ENCODE results near the gene SH3TC2.

The SH3TC2 gene

DNA sequence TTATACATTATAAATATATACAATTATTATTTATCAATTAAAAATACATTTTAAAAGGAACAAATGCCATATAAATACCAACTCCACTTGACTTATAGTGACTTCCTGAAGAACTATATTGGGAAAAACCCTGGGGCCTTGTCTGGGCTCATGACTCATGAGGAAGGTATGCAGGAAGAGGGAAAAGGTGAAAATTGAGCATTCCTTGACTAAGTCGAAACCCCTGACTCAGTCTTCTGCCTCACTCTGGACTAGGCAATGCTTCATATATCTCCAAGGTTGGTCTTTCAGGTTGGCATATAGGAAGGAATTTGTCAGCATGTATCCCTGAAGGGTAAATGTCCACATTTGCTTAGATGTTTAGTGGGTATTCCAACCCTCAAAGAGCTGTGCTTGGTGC lies 78.5 kb downstream of the SH3TC2 start (continued):
- TF ChIP-seq, protein P1, sequence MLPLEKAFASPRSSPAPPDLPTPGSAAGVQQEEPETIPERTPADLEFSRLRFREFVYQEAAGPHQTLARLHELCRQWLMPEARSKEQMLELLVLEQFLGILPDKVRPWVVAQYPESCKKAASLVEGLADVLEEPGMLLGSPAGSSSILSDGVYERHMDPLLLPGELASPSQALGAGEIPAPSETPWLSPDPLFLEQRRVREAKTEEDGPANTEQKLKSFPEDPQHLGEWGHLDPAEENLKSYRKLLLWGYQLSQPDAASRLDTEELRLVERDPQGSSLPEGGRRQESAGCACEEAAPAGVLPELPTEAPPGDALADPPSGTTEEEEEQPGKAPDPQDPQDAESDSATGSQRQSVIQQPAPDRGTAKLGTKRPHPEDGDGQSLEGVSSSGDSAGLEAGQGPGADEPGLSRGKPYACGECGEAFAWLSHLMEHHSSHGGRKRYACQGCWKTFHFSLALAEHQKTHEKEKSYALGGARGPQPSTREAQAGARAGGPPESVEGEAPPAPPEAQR (tag by site-specific recombination; IDR thresholded peaks at IDR 0.05): no peak
- no peak for TF ChIP-seq ZNF350 (tag by site-specific recombination; IDR thresholded peaks at IDR 0.05)
- no peak for TF ChIP-seq ZNF626 (tag by site-specific recombination; IDR thresholded peaks at IDR 0.05)
- no peak for TF ChIP-seq ZNF777 (tag by site-specific recombination; IDR thresholded peaks at IDR 0.05; ENCODE audit: borderline replicate concordance)
- TF ChIP-seq SETDB1 (IDR thresholded peaks at IDR 0.05; ENCODE audit: insufficient read length, low read length): no peak
- TF ChIP-seq ZNF843 (tag by site-specific recombination; IDR thresholded peaks at IDR 0.05): no peak
- no peak for TF ChIP-seq HOXC10 (CRISPR knock-in tag; IDR thresholded peaks at IDR 0.05)

DNA sequence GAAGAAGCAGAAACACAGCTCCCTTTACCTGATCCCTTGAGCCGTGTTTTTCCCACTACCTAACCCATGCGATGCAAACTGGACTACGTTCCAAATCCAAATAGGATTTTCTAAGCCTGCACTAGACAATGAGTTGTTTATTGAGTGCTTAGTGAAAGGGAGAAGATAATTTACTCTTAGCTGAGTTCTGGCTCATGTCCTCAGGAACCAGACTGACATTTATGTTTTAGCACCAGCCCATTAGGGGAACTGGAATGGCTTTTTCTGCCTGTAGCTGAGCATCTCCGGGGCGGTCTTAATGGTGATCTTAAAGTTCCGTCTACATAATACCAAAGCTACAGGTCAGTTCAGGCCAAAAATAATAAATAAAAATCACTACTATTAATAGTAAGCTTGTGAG lies 81.5 kb downstream of the SH3TC2 start:
- no peak for TF ChIP-seq RBAK (tag by site-specific recombination; IDR thresholded peaks at IDR 0.05)
- Histone ChIP-seq H3K4me1 (ENCODE audit: control insufficient read depth, insufficient read depth, low read length) (peaks cover 6% of the 10 kb centered on the region; the same call in 1 of the 2 replicates), H3K36me3 (ENCODE audit: control insufficient read depth in 2 of 2, insufficient read depth in 1 of 2, low read length in 2 of 2) (no peaks in the 10 kb centered on the region), H3K4me3 (ENCODE audit: low read depth, low read length) (no peak overlapping the region), H3K9me3 (ENCODE audit: control insufficient read depth, insufficient read depth, low read depth, low read length) (no peaks in the 10 kb centered on the region), H3K27ac (ENCODE audit: extremely low read depth, low read depth, low read length) (no peak overlapping the region)
- CTCF ChIA-PET: interaction anchor here (0.8 to 2.1 kb wide), 6 partner anchors 18 to 335 kb away, joined by 3 to 10 read pairs (median 5); no protein-coding TSS in a partner anchor
- POLR2A ChIA-PET: interaction anchor here (0.6 kb wide), 1 partner anchor 35 kb away, joined by 5 read pairs; no protein-coding TSS in a partner anchor

DNA sequence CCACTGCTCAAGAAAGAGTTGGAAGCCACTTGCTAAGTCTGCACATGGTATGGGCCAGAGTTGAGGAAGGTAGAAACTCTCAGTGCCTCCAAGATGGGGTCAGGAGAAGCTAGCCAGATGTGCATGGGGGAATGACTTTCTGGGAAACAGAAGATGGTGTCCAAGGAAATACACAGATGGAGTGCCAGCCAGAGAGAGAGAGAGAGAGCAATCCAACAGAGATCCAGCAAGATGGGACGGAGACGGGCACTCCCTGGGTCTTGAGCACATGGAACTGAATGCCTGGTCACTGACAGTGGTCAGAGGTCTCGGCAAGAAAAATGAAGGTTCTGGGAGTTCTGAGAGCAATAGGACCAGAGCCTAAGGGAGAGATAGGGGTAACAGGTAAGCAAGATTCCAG lies 82.1 kb downstream of the SH3TC2 start:
- Histone ChIP-seq H3K4me1 (ENCODE audit: control insufficient read depth, insufficient read depth, low read length) (peaks cover 7% of the 10 kb centered on the region; the same call in 1 of the 2 replicates), H3K4me3 (ENCODE audit: low read depth, low read length) (no peak overlapping the region), H3K9me3 (ENCODE audit: control insufficient read depth, insufficient read depth, low read depth, low read length) (no peaks in the 10 kb centered on the region), H3K27ac (ENCODE audit: extremely low read depth, low read depth, low read length) (no peak overlapping the region), H3K36me3 (ENCODE audit: control insufficient read depth in 2 of 2, insufficient read depth in 1 of 2, low read length in 2 of 2) (no peaks in the 10 kb centered on the region)
- ChIA-PET CTCF (interaction anchor here (1.1 to 2.1 kb wide), 5 partner anchors 19 to 286 kb away, joined by 3 to 10 read pairs (median 4); no protein-coding TSS in a partner anchor), POLR2A (interaction anchor here (0.6 to 1.3 kb wide), 2 partner anchors 15 to 36 kb away, joined by 3 to 5 read pairs; no protein-coding TSS in a partner anchor)
- TF ChIP-seq KLF16 (tag by site-specific recombination; IDR thresholded peaks at IDR 0.05) (no peak), ZNF394 (tag by site-specific recombination; IDR thresholded peaks at IDR 0.05; ENCODE audit: borderline replicate concordance) (no peak), ZNF548 (tag by site-specific recombination; IDR thresholded peaks at IDR 0.05) (no peak), ZNF416 (tag by site-specific recombination; IDR thresholded peaks at IDR 0.05) (no peak), ZNF776 (tag by site-specific recombination; IDR thresholded peaks at IDR 0.05; ENCODE audit: borderline replicate concordance) (no peak), MEIS1 (CRISPR knock-in tag; IDR thresholded peaks at IDR 0.05; ENCODE audit: borderline replicate concordance) (no peak), ZNF157 (tag by site-specific recombination; IDR thresholded peaks at IDR 0.05) (no peak)
- TF ChIP-seq, protein P2, sequence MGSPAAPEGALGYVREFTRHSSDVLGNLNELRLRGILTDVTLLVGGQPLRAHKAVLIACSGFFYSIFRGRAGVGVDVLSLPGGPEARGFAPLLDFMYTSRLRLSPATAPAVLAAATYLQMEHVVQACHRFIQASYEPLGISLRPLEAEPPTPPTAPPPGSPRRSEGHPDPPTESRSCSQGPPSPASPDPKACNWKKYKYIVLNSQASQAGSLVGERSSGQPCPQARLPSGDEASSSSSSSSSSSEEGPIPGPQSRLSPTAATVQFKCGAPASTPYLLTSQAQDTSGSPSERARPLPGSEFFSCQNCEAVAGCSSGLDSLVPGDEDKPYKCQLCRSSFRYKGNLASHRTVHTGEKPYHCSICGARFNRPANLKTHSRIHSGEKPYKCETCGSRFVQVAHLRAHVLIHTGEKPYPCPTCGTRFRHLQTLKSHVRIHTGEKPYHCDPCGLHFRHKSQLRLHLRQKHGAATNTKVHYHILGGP (tag by site-specific recombination; IDR thresholded peaks at IDR 0.05): no peak
- TF ChIP-seq, protein P3, sequence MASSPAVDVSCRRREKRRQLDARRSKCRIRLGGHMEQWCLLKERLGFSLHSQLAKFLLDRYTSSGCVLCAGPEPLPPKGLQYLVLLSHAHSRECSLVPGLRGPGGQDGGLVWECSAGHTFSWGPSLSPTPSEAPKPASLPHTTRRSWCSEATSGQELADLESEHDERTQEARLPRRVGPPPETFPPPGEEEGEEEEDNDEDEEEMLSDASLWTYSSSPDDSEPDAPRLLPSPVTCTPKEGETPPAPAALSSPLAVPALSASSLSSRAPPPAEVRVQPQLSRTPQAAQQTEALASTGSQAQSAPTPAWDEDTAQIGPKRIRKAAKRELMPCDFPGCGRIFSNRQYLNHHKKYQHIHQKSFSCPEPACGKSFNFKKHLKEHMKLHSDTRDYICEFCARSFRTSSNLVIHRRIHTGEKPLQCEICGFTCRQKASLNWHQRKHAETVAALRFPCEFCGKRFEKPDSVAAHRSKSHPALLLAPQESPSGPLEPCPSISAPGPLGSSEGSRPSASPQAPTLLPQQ (tag by site-specific recombination; IDR thresholded peaks at IDR 0.05): no peak

All from HEK293 (cell line).